Heart right ventricle (tissue), 16 donors: ENCODE measurements around the gene HOXA13. TPM values are rescaled to one million over a fixed set of nuclear protein-coding genes. Genes with fewer than 3 reads are reported as not detected.

Experiments used
- ATAC-seq, 8 donors: fragments of 200-7000 bp; cut with Tn5 transposase; one replicate each; pipeline ENCODE4 v1.9.1; 2020; ENCODE audit warnings: mild to moderate bottlenecking in 8 of 8, moderate library complexity in 8 of 8, moderate number of reproducible peaks in 1 of 8
- DNase-seq, 2 donors: peaks; one replicate each; pipeline ENCODE4 v3.0.0-alpha.2; 2020
- H3K27ac ChIP-seq, 10 donors: fragments of 200-600 bp; sonication (generic) in 2 of 10; one replicate each; pipeline versions ENCODE4 v1.5.0 to v1.8.0; 2020 to 2022; ENCODE audit warnings: mild to moderate bottlenecking in 3 of 10
- H3K27me3 ChIP-seq, 7 donors: fragments of 200-600 bp; one replicate each; pipeline ENCODE4 v1.8.0; 2021 to 2022; ENCODE audit warnings: mild to moderate bottlenecking in 2 of 7
- H3K36me3 ChIP-seq, 9 donors: fragments of 200-600 bp; sonication (generic) in 1 of 9; one replicate each; pipeline versions ENCODE4 v1.5.0 to v1.8.0; 2020 to 2022; ENCODE audit warnings: mild to moderate bottlenecking in 2 of 9
- H3K4me1 ChIP-seq, 9 donors: fragments of 200-600 bp; sonication (generic) in 1 of 9; one replicate each; pipeline versions ENCODE4 v1.5.0 to v1.8.0; 2020 to 2022; ENCODE audit warnings: mild to moderate bottlenecking in 4 of 9
- H3K4me3 ChIP-seq, 10 donors: fragments of 200-600 bp; sonication (generic) in 2 of 10; one replicate each; pipeline versions ENCODE4 v1.5.0 to v1.8.0; 2020 to 2022; ENCODE audit warnings: mild to moderate bottlenecking in 7 of 10, moderate library complexity in 2 of 10
- H3K9me3 ChIP-seq, 11 donors: fragments of 200-600 bp in 10 of 11; sonication (generic) in 2 of 11; one replicate each; pipeline versions ENCODE4 v1.5.0 to v1.8.0; 2013 to 2022; ENCODE audit warnings: mild to moderate bottlenecking in 2 of 11, control low read depth in 1 of 11, moderate library complexity in 1 of 11
- WGBS, 2 donors: extraction: QIAGEN DNeasy Blood & Tissue Kit; methylation state at CpG; one replicate each; pipeline ENCODE4 v1.1.7; 2013; ENCODE audit warnings: inconsistent platforms in 1 of 2; 5-methylcytosine and 5-hydroxymethylcytosine counted together
- intact Hi-C, 10 donors: fragments of 100-400 bp; cut with DNase I; formaldehyde crosslinking; loops; one replicate each; pipeline versions ENCODE4 v1.11.1 to v1.14.2; 2022
- polyA plus RNA-seq, 2 donors: library from polyadenylated mRNA; stranded (reverse); fragments of 200-250 nt; gene quantifications; one replicate each; pipeline ENCODE4 v1.2.3, GENCODE V29; 2013
- total RNA-seq, 10 donors: library from RNA; stranded (reverse); fragmentation: NEBNext Ultra II Directional in 3 of 10; extraction: Animal tissue kit (Norgen Biotek cat#: 25700) in 3 of 10; gene quantifications; one replicate each; pipeline versions ENCODE4 v1.2.1 to v1.2.4, GENCODE V29; 2021 to 2023
- TF ChIP-seq, protein P1 (sequence below), 9 donors: fragments of 200-600 bp; sonication (generic) in 2 of 9; IDR thresholded peaks; one replicate each; pipeline versions ENCODE4 v1.5.0 to v1.8.0; 2021 to 2022; ENCODE audit warnings: antibody characterized with exemption in 9 of 9, mild to moderate bottlenecking in 5 of 9, moderate library complexity in 1 of 9
- donor health status: Arrhythmogenic right ventricular cardiomyopathy.
- donor health status: ischemic (EF 13 %, LVEDD 7.1; RV severe dilation, severe dysfunction).
- donor health status: healthy with polysubstance abuse.
- donor health status: DM: no; HTN: yes; CAD: no.
- donor health status: DM: no; HTN: no; CAD: no.
- donor health status: ischemic (EF 25% LVEDD 6.9; RV normal size, moderate dysfunction).
- donor health status: ischemic (EF 25% LVEDD 5.7; RV mildly dilated, moderate dysfunction).
- donor health status: healthy.
- donor health status: DM: yes; HTN: yes; CAD: no.
- donor health status: Ischemic cardiomyopathy.
- donor health status: ischemic (EF 35%, LVEDD 5.7; RV mildly dilated, moderate dysfunction).
- donor health status: nonischemic (EF 11% LVEDD 7.7; RV severe dilation, severe dysfunction).
- donor health status: DM: yes; HTN: yes; CAD: no.
- donor health status: PGD.
- donor health status: ischemic (EF 29% LVEDD 5.4; RV normal size, mild dysfunction).
- donor health status: nonischemic (EF 23%, LVEDD 6.1; RV moderate dilation, normal function).

HOXA13 gene
- total and polyA plus RNA-seq, 12 donors, result not detected

DNA sequence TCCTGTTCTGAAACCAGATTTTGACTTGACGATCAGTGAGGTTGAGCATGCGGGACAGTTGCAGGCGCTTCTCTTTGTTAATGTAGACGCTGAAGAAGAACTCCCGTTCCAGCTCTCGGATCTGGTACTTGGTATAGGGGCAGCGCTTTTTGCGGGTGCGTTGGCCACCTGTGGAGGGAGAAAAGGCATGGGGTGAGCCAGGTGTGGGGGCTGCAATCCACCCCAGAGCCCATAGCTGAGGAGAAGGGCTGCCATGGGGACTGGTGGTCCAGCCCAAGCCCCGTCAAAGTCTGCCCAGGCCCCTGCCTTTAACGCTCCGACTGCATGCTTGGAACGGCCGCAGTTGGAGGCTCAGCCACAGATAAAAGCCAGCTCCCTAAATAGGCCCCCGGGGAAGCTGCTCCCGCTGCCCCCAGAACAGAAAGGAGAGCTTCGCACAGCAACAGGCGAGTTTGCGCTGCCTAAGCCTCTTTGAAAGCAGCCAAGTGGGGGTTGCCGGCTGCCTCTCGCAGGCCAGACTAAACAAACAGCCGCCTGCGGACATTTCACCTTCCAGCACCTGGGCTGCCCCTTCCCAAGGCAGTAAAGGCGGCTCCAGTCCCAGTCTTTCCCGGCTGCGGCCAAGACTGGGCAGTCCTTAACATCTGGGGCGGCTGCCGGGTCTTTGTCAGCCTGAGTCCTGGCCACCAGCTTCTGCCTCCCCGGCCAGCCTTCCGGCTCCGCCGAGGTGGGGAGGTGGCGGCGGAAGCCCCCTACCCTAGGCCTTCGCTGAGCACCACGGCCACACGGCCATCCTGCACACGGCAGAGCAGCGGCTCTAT, 16.8 kb downstream of the HOXA13 start:
- Histone ChIP-seq H3K4me1 (peaks cover 8 to 48% (median 32%) of the 10 kb centered on the region in 9 donors), H3K27me3 (peaks cover 63 to 100% (median 100%) of the 10 kb centered on the region in 7 donors), H3K9me3 (no peaks in the 10 kb centered on the region), H3K36me3 (no peaks in the 10 kb centered on the region), H3K27ac (no peak overlapping the region), H3K4me3 (peak overlapping the region in 2 of 10 donors; percentile 44 to 48)
- ATAC-seq (no peak), DNase-seq (no peak)
- TF ChIP-seq, protein P1, sequence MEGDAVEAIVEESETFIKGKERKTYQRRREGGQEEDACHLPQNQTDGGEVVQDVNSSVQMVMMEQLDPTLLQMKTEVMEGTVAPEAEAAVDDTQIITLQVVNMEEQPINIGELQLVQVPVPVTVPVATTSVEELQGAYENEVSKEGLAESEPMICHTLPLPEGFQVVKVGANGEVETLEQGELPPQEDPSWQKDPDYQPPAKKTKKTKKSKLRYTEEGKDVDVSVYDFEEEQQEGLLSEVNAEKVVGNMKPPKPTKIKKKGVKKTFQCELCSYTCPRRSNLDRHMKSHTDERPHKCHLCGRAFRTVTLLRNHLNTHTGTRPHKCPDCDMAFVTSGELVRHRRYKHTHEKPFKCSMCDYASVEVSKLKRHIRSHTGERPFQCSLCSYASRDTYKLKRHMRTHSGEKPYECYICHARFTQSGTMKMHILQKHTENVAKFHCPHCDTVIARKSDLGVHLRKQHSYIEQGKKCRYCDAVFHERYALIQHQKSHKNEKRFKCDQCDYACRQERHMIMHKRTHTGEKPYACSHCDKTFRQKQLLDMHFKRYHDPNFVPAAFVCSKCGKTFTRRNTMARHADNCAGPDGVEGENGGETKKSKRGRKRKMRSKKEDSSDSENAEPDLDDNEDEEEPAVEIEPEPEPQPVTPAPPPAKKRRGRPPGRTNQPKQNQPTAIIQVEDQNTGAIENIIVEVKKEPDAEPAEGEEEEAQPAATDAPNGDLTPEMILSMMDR (IDR thresholded peaks at IDR 0.05), result no peak
- WGBS, 2 donors, result 3 to 8% methylated on average over 39 of the region's 39 CpGs
- intact Hi-C loops, result no loop called here

DNA sequence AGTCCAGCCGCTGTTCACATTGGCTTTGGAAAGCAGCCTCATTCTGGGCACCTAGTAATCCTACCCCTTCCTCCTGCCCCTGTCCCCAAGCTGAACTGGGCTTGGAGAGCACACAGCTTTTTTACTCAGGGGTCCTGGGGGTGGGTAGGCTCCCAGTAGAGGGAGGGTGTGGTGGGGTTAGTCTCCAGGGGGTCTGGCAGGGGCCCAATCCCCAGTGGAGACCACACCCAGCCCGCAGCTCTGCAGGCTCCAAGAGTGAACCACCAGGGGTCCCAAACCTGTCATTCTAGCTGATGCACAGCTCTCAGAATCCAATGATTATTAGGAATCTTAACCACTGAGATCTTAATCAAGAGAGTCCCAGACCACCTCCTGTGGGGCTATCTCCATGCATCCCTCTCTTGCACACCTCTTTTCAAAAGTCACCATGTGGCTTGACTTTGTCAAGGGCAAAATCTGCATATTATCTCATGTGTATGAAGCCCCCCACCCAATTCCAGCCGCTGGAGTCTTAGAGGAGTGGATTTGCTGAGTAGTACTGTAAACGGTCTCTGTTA, 17.5 kb downstream of the HOXA13 start:
- H3K9me3 ChIP-seq, result no peaks in the 10 kb centered on the region
- no peak overlapping the region for H3K4me3 ChIP-seq
- H3K4me1 ChIP-seq, result peaks cover 8 to 42% (median 30%) of the 10 kb centered on the region in 9 donors
- H3K27ac ChIP-seq, result no peak overlapping the region
- intact Hi-C loops, result no loop called here
- H3K27me3 ChIP-seq, result peaks cover 63 to 100% (median 100%) of the 10 kb centered on the region in 7 donors
- 16 to 24% methylated on average over 4 of the region's 4 CpGs for WGBS, 2 donors
- H3K36me3 ChIP-seq, result no peaks in the 10 kb centered on the region
- TF ChIP-seq, protein P1 (IDR thresholded peaks at IDR 0.05), result no peak
- no peak for DNase-seq
- no peak for ATAC-seq

DNA sequence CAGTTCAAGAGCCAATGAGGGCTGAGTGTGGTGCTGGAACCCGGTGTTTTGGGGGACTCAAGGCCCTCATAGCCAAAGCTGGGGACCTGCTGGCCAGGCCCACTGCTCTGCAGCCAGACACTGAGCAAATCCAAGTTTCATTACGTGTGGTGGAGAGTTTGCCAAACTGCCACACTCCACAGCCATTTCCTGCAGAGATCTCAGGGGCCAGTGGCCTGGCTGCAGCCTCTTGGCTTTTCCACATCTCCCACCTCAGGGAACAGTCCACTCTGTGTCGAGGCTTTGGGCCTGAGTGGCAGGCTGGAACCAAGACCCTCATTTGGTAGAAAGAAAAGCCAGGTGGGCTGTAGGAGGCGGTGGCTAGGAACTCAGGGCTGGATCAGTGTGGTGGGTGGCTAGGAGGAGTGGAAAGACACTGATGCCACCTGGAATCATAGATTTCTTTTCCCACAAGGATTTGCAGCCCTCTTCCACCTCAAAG, 18.1 kb downstream of the HOXA13 start:
- WGBS, 2 donors, result 27 to 38% methylated on average over 4 of the region's 4 CpGs
- H3K27ac ChIP-seq, result no peak overlapping the region
- peaks cover 63 to 100% (median 100%) of the 10 kb centered on the region in 7 donors for H3K27me3 ChIP-seq
- ATAC-seq, result no peak
- H3K36me3 ChIP-seq, result no peaks in the 10 kb centered on the region
- H3K4me1 ChIP-seq, result peaks cover 8 to 42% (median 30%) of the 10 kb centered on the region in 9 donors
- intact Hi-C loops, result no loop called here
- no peaks in the 10 kb centered on the region for H3K9me3 ChIP-seq
- TF ChIP-seq, protein P1 (IDR thresholded peaks at IDR 0.05), result no peak
- H3K4me3 ChIP-seq, result no peak overlapping the region
- no peak for DNase-seq

DNA sequence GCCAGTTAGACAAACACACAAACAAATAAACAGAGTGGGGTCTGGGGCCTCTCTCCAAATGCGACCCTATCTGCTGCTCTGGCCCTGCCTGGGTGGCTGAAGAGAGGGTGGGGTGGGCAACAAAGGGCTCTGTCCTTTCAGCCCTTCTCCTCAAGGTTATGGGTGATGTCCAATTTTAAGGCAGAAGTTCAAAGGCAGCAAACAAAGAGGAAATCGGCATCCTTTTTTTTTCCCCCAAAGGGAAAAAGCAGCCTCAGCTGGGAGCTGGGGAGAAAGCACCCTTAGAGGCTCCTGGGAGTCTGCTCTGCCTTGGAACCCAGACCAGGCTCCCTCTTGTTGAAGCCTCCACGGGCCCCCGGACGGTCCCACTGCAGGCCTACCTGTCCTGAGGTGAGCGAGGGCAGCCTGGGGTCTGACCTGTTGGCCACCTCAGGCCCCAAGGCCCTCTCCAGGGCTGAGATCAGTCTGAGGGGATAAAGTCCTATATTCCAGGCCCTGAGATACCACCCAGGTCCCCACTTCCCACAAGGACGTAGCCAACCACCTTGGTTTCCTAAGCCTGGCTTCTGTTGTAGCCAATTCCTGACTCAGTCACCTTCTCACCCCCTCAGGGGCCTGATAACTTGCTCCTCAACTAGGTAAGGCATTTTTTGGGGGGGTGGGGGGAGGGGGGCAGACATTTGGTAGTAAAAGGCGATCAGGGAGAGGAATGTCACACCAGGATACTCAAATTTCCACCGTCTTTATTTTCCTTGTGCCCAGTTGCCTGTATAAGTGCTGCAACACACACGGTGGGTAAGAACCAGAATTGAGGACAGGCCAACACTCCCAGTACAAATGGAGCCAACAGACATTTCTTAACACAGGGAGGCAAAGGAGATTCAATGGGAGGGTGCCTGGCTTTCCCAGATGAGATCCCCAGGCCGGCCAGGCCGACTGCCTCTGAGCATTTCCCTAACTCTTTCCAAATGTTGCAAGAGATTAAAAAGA, 19.2 kb downstream of the HOXA13 start:
- DNase-seq (no peak), ATAC-seq (no peak)
- H3K27me3 ChIP-seq, result peaks cover 68 to 100% (median 100%) of the 10 kb centered on the region in 7 donors
- H3K36me3 ChIP-seq, result no peaks in the 10 kb centered on the region
- no peaks in the 10 kb centered on the region for H3K9me3 ChIP-seq
- peaks cover 8 to 39% (median 30%) of the 10 kb centered on the region in 9 donors for H3K4me1 ChIP-seq
- 38 to 46% methylated on average over 12 of the region's 12 CpGs for WGBS, 2 donors
- no peak overlapping the region for H3K4me3 ChIP-seq
- no peak overlapping the region for H3K27ac ChIP-seq
- TF ChIP-seq, protein P1 (IDR thresholded peaks at IDR 0.05), result no peak
- intact Hi-C loops, result no loop called here
